Activated CD8-positive, alpha-beta T cell treated with anti-CD3 and anti-CD28 coated beads for 36 hours (primary cell): ENCODE data around the gene WNT3A. TPM values are rescaled to one million over a fixed set of nuclear protein-coding genes. Genes with fewer than 3 reads are reported as not detected.

Experiments
- ATAC-seq: fragments of 200-7000 bp; cut with Tn5 transposase; one replicate; pipeline ENCODE4 v1.10.0; 2021; ENCODE audit warnings: mild to moderate bottlenecking, moderate library complexity
- CTCF ChIA-PET: fragments of 350-600 bp; sonication (Branson Sonifier 250); formaldehyde crosslinking; loops from one replicate; lab custom pipeline; 2021; ENCODE audit warnings: antibody characterized with exemption; lab: Charles Lee
- POLR2A ChIA-PET: fragments of 350-600 bp; sonication (Branson Sonifier 250); formaldehyde crosslinking; loops from one replicate; lab custom pipeline; 2021; ENCODE audit warnings: antibody characterized with exemption; lab: Charles Lee
- DNase-seq: peaks from one replicate; pipeline ENCODE4 v3.0.0-alpha.2; 2020
- H3K27ac Mint-ChIP-seq: one replicate; pipeline ENCODE4 v1.8.0; 2021; ENCODE audit warnings: mild to moderate bottlenecking, mixed read lengths
- H3K27me3 Mint-ChIP-seq: one replicate; pipeline ENCODE4 v1.8.0; 2021; ENCODE audit warnings: mixed read lengths
- H3K36me3 Mint-ChIP-seq: one replicate; pipeline ENCODE4 v1.8.0; 2021; ENCODE audit warnings: low read depth, mixed read lengths
- H3K4me1 Mint-ChIP-seq: one replicate; pipeline ENCODE4 v1.8.0; 2021; ENCODE audit warnings: low read depth, mixed read lengths
- H3K4me3 Mint-ChIP-seq: one replicate; pipeline ENCODE4 v1.8.0; 2021; ENCODE audit warnings: mild to moderate bottlenecking, moderate library complexity, mixed read lengths
- H3K9me3 Mint-ChIP-seq: one replicate; pipeline ENCODE4 v1.8.0; 2021; ENCODE audit warnings: mixed read lengths
- CTCF ChIP-seq: fragments of 200-600 bp; IDR thresholded peaks from one replicate; pipeline ENCODE4 v1.8.0; 2022; ENCODE audit warnings: antibody characterized with exemption, mild to moderate bottlenecking
- intact Hi-C: fragments of 100-400 bp; cut with micrococcal nuclease; formaldehyde crosslinking; loops from one replicate; pipeline ENCODE4 v1.10.0; 2022
- total RNA-seq, 2 experiments: library from RNA; stranded (reverse); gene quantifications; one replicate each; pipeline ENCODE4 v1.2.3, GENCODE V29; 2021

Gene WNT3A
- total RNA-seq, 2 experiments from 2014 or later: not detected

GRCh38 chr1:228060458-228061190 is 53.8 kb downstream of the WNT3A start:
- POLR2A ChIA-PET: interaction anchor here (1.2 to 1.3 kb wide), 2 partner anchors 12 to 22 kb away, joined by 3 to 5 read pairs; partner anchors contain the start of gene ARF1
- Mint-ChIP-seq H3K36me3 (no peaks in the 10 kb centered on the region), H3K4me1 (peaks cover 5% of the 10 kb centered on the region), H3K27ac (no peak overlapping the region), H3K27me3 (peaks cover 39% of the 10 kb centered on the region), H3K4me3 (peak overlapping the region; percentile 15), H3K9me3 (no peaks in the 10 kb centered on the region)
- TF ChIP-seq CTCF: peak; percentile 27
- DNase-seq: no peak
- CTCF ChIA-PET: interaction anchor here (1.0 to 1.3 kb wide), 3 partner anchors 59 to 61 kb away, joined by 3 to 5 read pairs (median 3); no protein-coding TSS in a partner anchor
- no peak for ATAC-seq
- intact Hi-C loops: no loop called here

GRCh38 chr1:228061411-228062084 is 54.8 kb downstream of the WNT3A start:
- no peaks in the 10 kb centered on the region for H3K9me3 Mint-ChIP-seq
- TF ChIP-seq CTCF: no peak
- no peaks in the 10 kb centered on the region for H3K36me3 Mint-ChIP-seq
- DNase-seq: no peak
- ATAC-seq: no peak
- H3K4me3 Mint-ChIP-seq: no peak overlapping the region
- H3K27ac Mint-ChIP-seq: no peak overlapping the region
- intact Hi-C loops: no loop called here
- POLR2A ChIA-PET: interaction anchor here (0.6 to 1.3 kb wide), 2 partner anchors 12 to 47 kb away, joined by 3 read pairs; no protein-coding TSS in a partner anchor
- H3K4me1 Mint-ChIP-seq: peaks cover 5% of the 10 kb centered on the region
- CTCF ChIA-PET: interaction anchor here (0.9 to 1.2 kb wide), 3 partner anchors 60 to 65 kb away, joined by 3 read pairs; no protein-coding TSS in a partner anchor
- H3K27me3 Mint-ChIP-seq: peaks cover 36% of the 10 kb centered on the region

GRCh38 chr1:228062085-228062791 is 55.4 kb downstream of the WNT3A start:
- no peaks in the 10 kb centered on the region for H3K36me3 Mint-ChIP-seq
- no peak overlapping the region for H3K27ac Mint-ChIP-seq
- DNase-seq: no peak
- ChIA-PET POLR2A (interaction anchor here (1.0 kb wide), 1 partner anchor 22 kb away, joined by 3 read pairs; no protein-coding TSS in a partner anchor), CTCF (interaction anchor here (0.9 to 1.2 kb wide), 2 partner anchors 62 to 65 kb away, joined by 3 read pairs; no protein-coding TSS in a partner anchor)
- H3K4me3 Mint-ChIP-seq: no peak overlapping the region
- peaks cover 35% of the 10 kb centered on the region for H3K27me3 Mint-ChIP-seq
- no peaks in the 10 kb centered on the region for H3K9me3 Mint-ChIP-seq
- no peak for TF ChIP-seq CTCF
- ATAC-seq: no peak
- intact Hi-C loops: no loop called here
- H3K4me1 Mint-ChIP-seq: peaks cover 5% of the 10 kb centered on the region

GRCh38 chr1:228062812-228063211 is 56.0 kb downstream of the WNT3A start:
- POLR2A ChIA-PET: interaction anchor here (1.0 kb wide), 1 partner anchor 23 kb away, joined by 3 read pairs; no protein-coding TSS in a partner anchor
- Mint-ChIP-seq H3K36me3 (no peaks in the 10 kb centered on the region), H3K27me3 (peaks cover 33% of the 10 kb centered on the region), H3K27ac (no peak overlapping the region), H3K4me1 (peaks cover 5% of the 10 kb centered on the region), H3K4me3 (no peak overlapping the region), H3K9me3 (no peaks in the 10 kb centered on the region)
- CTCF ChIA-PET: no interaction called here
- ATAC-seq (no peak), DNase-seq (no peak)
- no peak for TF ChIP-seq CTCF
- intact Hi-C loops: no loop called here
